HepG2 (cell line): ENCODE data around the gene SKP2. TPM values are rescaled to one million over a fixed set of nuclear protein-coding genes. Genes with fewer than 3 reads are reported as not detected.

Experiments used
- ATAC-seq: fragments of 200-7000 bp; cut with Tn5 transposase; 3 replicates; pipeline ENCODE4 v1.9.1; 2020; ENCODE audit warnings: mild to moderate bottlenecking, moderate library complexity
- BruUV-seq: library from RNA; stranded (reverse); fragments of 400-500 nt; replicated peaks from 2 replicates; lab custom pipeline; 2021; lab: Mats Ljungman, UMichigan
- CTCF ChIA-PET: fragments of 300-600 bp; formaldehyde crosslinking; extraction: SDS; loops from one replicate; lab custom pipeline; 2021; ENCODE audit warnings: low total read pairs, inconsistent platforms, low intra/inter-chr PET ratio; lab: Yijun Ruan, JAX
- POLR2A ChIA-PET: fragments of 350-600 bp; sonication (Branson Sonifier 250); formaldehyde crosslinking; loops from one replicate; lab custom pipeline; 2020; ENCODE audit warnings: antibody characterized with exemption, inconsistent platforms; lab: Yijun Ruan, JAX
- DNase-seq: peaks from one replicate; pipeline ENCODE4 v3.0.0-alpha.2; 2015; ENCODE audit warnings: low spot score
- FAIRE-seq: peaks from 3 replicates; lab custom pipeline; 2011; peaks lifted over from hg19 to GRCh38; lab: Jason Lieb, UNC
- H2AFZ ChIP-seq: one replicate; pipeline ENCODE4 v1.6.1; 2011; ENCODE audit warnings: low read length, inconsistent platforms
- H3K27ac ChIP-seq: fragments of 300-600 bp; 3 replicates; pipeline ENCODE4 v1.8.0; 2011; ENCODE audit warnings: mixed run types, mild to moderate bottlenecking, mixed read lengths, low read length, inconsistent platforms; ENCODE audit not compliant: insufficient read depth; ENCODE audit errors: extremely low read length
- H3K27me3 ChIP-seq, 2 experiments: fragments of 200-600 bp in 1 of 2; 2 replicates in 1 of 2; 3 replicates in 1 of 2; pipeline versions ENCODE4 v1.6.0 to v1.8.0; 2011; ENCODE audit warnings: low read length in 2 of 2, mild to moderate bottlenecking in 2 of 2, moderate library complexity in 2 of 2, inconsistent platforms in 1 of 2; ENCODE audit not compliant: insufficient read depth in 2 of 2, control insufficient read depth in 1 of 2
- H3K36me3 ChIP-seq, 2 experiments: fragments of 200-600 bp in 1 of 2; replicated peaks in 1 of 2; 2 replicates in 1 of 2; 3 replicates in 1 of 2; pipeline versions ENCODE4 v1.5.1 to v1.8.0; 2011; ENCODE audit warnings: low read length in 2 of 2, inconsistent platforms in 1 of 2; ENCODE audit not compliant: insufficient read depth in 2 of 2, control insufficient read depth in 1 of 2
- H3K4me1 ChIP-seq: 2 replicates; pipeline ENCODE4 v1.5.1; 2012; ENCODE audit warnings: low read length, inconsistent platforms; ENCODE audit not compliant: insufficient read depth
- H3K4me2 ChIP-seq: 2 replicates; pipeline ENCODE4 v1.6.0; 2011; ENCODE audit warnings: low read depth, low read length, inconsistent platforms
- H3K4me3 ChIP-seq, 3 experiments: fragments of 200-600 bp in 1 of 3; sonication (generic), shearing (Covaris generic) in 1 of 3; replicated peaks in 1 of 3; 2 replicates each; pipeline ENCODE4 v1.5.1; 2011 to 2016; ENCODE audit warnings: low read length in 3 of 3, inconsistent platforms in 2 of 3, low read depth in 2 of 3, mild to moderate bottlenecking in 2 of 3, control low read depth in 1 of 3, mixed read lengths in 1 of 3; ENCODE audit not compliant: insufficient read depth in 1 of 3
- H3K79me2 ChIP-seq: one replicate; pipeline ENCODE4 v1.6.1; 2011; ENCODE audit warnings: low read length, inconsistent platforms; ENCODE audit not compliant: insufficient read depth
- H3K9ac ChIP-seq: 2 replicates; pipeline ENCODE4 v1.6.0; 2011; ENCODE audit warnings: mild to moderate bottlenecking, low read depth, low read length, inconsistent platforms; ENCODE audit not compliant: insufficient read depth
- H3K9me3 ChIP-seq: 2 replicates; pipeline ENCODE4 v1.5.1; 2012; ENCODE audit warnings: mild to moderate bottlenecking, low read length
- H4K20me1 ChIP-seq: 2 replicates; pipeline ENCODE4 v1.6.0; 2011; ENCODE audit warnings: inconsistent platforms, mild to moderate bottlenecking, low read length, moderate library complexity; ENCODE audit not compliant: insufficient read depth
- ELF3 ChIP-seq: IDR thresholded peaks from 2 replicates; pipeline ENCODE4 v1.6.1; 2016; ENCODE audit warnings: missing genetic modification reagents, missing compliant biosample characterization
- IRF2 ChIP-seq: IDR thresholded peaks from 2 replicates; pipeline ENCODE4 v1.6.1; 2018; ENCODE audit warnings: missing genetic modification reagents, missing compliant biosample characterization
- NFE2L1 ChIP-seq: sonication (generic); formaldehyde crosslinking; IDR thresholded peaks from 2 replicates; pipeline ENCODE4 v1.4.0; 2020; ENCODE audit warnings: missing genetic modification reagents, mild to moderate bottlenecking, borderline replicate concordance
- NFKB2 ChIP-seq: sonication (generic); formaldehyde crosslinking; IDR thresholded peaks from 2 replicates; pipeline ENCODE4 v1.4.0; 2020; ENCODE audit warnings: missing genetic modification reagents, borderline replicate concordance
- REL ChIP-seq: sonication (generic); formaldehyde crosslinking; conservative IDR thresholded peaks from 2 replicates; pipeline ENCODE4 v1.8.0; 2022; ENCODE audit warnings: mild to moderate bottlenecking, missing genetic modification reagents, moderate library complexity
- XBP1 ChIP-seq: sonication (generic); formaldehyde crosslinking; IDR thresholded peaks from 2 replicates; pipeline ENCODE4 v1.5.0; 2020; ENCODE audit warnings: missing genetic modification reagents
- ZFX ChIP-seq: sonication (generic); formaldehyde crosslinking; IDR thresholded peaks from 2 replicates; pipeline ENCODE4 v1.4.0; 2020; ENCODE audit warnings: mild to moderate bottlenecking, low read depth, missing genetic modification reagents, moderate library complexity
- ZNF326 ChIP-seq: sonication (generic); formaldehyde crosslinking; IDR thresholded peaks from 2 replicates; pipeline ENCODE4 v1.4.0; 2020; ENCODE audit warnings: missing genetic modification reagents, borderline replicate concordance
- ZNF329 ChIP-seq: sonication (generic); formaldehyde crosslinking; IDR thresholded peaks from 2 replicates; pipeline ENCODE4 v1.9.0; 2021; ENCODE audit warnings: low read depth, mild to moderate bottlenecking, missing genetic modification reagents
- ZNF792 ChIP-seq: IDR thresholded peaks from 2 replicates; pipeline ENCODE4 v1.6.1; 2016
- WGBS: methylation state at CpG from one replicate; pipeline ENCODE4 v1.1.6; 2017; ENCODE audit warnings: low lambda C conversion rate; 5-methylcytosine and 5-hydroxymethylcytosine counted together
- in situ Hi-C: cut with HindIII; loops from 2 replicates; pipeline ENCODE4 v1.10.0; 2017; ENCODE audit warnings: low pct_unique_long_range_greater_than_20kb; ENCODE audit not compliant: extremely low pct_ligation_motif_present
- intact Hi-C: fragments of 100-400 bp; cut with micrococcal nuclease; formaldehyde crosslinking; loops from one replicate; pipeline ENCODE4 v1.10.0; 2022; ENCODE audit not compliant: unreplicated experiment
- polyA plus RNA-seq, 8 experiments: library from polyadenylated mRNA; depleted of rRNA in 3 of 8; stranded (reverse) in 7 of 8; unstranded in 1 of 8; fragments of >200 nt; fragmentation: Illumina TruSeq in 4 of 8; extraction: Trizol in 4 of 8; gene quantifications; 2 replicates each; pipeline versions ENCODE4 v1.2.1 to v1.2.3, GENCODE V29; 2011 to 2016; ENCODE audit warnings: low read depth in 4 of 8, missing spikeins in 1 of 8, mixed read lengths in 1 of 8; ENCODE audit not compliant: insufficient read depth in 1 of 8
- total RNA-seq, 5 experiments: library from RNA; depleted of rRNA; stranded (reverse); fragments of >200 nt; fragmentation: Illumina TruSeq; extraction: Trizol; gene quantifications; 2 replicates each; pipeline ENCODE4 v1.2.3, GENCODE V29; 2016; ENCODE audit warnings: low read depth in 1 of 5
- TF ChIP-seq, protein P1 (sequence below): sonication (generic); formaldehyde crosslinking; IDR thresholded peaks from 2 replicates; pipeline ENCODE4 v1.5.0; 2020; ENCODE audit warnings: mild to moderate bottlenecking, missing genetic modification reagents
- TF ChIP-seq, protein P2 (sequence below): sonication (generic); formaldehyde crosslinking; IDR thresholded peaks from 2 replicates; pipeline ENCODE4 v1.9.0; 2021; ENCODE audit warnings: missing genetic modification reagents, borderline replicate concordance

Gene SKP2
- total and polyA plus RNA-seq, 2 of the 13 experiments (the other 11 are each of a cell fraction or from before 2014, with no cell fraction given) = 29.6 to 84.1 TPM

DNA sequence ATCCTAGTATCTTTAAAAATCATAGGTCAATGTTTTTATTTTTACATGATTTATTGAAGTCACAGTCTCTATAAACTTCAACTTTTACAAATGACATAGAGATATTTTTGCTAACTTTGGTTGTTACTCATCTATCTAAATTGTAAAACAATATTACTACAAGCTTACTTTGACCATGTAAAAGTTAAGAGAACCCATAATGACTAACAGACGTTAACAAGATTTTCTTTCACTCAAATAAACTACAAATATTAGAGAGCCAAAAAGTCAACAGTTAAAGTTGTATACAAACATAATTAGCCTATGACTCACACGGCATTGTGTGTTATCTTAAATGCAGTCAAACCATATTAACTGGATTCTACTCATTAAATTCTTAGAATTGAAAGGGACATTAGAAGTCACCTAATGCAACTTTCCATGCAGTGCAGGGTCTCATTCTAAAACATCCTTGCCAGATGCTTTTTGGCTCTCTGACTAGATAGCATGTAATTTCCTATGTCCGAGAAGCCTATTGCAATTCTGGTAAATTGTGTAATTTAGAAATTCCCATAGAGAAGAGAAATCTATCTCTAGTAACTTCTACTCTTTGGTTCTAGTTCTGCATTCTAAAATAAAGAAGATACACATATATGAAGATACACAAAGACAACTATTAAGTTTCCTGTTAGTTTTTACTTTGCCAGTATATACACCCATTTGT, 43.0 kb upstream of the SKP2 start:
- no peaks in the 10 kb centered on the region for H3K79me2 ChIP-seq
- H3K27me3 ChIP-seq = no peaks in the 10 kb centered on the region
- in situ Hi-C loops = no loop called here
- ChIA-PET POLR2A (interaction anchor here (1.5 kb wide), 1 partner anchor 133 kb away, joined by 3 read pairs; the partner anchor contains the start of gene NADK2), CTCF (no interaction called here)
- no peak for TF ChIP-seq XBP1 (CRISPR knock-in tag)
- no peak for TF ChIP-seq ZNF329 (CRISPR knock-in tag)
- TF ChIP-seq, protein P1, sequence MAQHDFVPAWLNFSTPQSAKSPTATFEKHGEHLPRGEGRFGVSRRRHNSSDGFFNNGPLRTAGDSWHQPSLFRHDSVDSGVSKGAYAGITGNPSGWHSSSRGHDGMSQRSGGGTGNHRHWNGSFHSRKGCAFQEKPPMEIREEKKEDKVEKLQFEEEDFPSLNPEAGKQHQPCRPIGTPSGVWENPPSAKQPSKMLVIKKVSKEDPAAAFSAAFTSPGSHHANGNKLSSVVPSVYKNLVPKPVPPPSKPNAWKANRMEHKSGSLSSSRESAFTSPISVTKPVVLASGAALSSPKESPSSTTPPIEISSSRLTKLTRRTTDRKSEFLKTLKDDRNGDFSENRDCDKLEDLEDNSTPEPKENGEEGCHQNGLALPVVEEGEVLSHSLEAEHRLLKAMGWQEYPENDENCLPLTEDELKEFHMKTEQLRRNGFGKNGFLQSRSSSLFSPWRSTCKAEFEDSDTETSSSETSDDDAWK (CRISPR knock-in tag) = no peak
- TF ChIP-seq ELF3 (CRISPR knock-in tag) = no peak
- BruUV-seq = no TSS peak
- no peaks in the 10 kb centered on the region for H3K4me1 ChIP-seq
- no peak overlapping the region for H3K4me2 ChIP-seq
- no peak overlapping the region for H3K9ac ChIP-seq
- H3K9me3 ChIP-seq = no peaks in the 10 kb centered on the region
- H3K36me3 ChIP-seq = 0 out of 5 replicates have a peak, but pooled peaks cover 0 to 2% of the 10 kb centered on the region in 2 experiments
- WGBS = 79% methylated on average over 3 of the region's 3 CpGs
- intact Hi-C loops = no loop called here
- FAIRE-seq = no peak
- no peaks in the 10 kb centered on the region for H4K20me1 ChIP-seq
- no peak for ATAC-seq
- no peak overlapping the region for H3K27ac ChIP-seq
- no peak overlapping the region for H3K4me3 ChIP-seq
- DNase-seq = no peak
- no peak overlapping the region for H2AFZ ChIP-seq

DNA sequence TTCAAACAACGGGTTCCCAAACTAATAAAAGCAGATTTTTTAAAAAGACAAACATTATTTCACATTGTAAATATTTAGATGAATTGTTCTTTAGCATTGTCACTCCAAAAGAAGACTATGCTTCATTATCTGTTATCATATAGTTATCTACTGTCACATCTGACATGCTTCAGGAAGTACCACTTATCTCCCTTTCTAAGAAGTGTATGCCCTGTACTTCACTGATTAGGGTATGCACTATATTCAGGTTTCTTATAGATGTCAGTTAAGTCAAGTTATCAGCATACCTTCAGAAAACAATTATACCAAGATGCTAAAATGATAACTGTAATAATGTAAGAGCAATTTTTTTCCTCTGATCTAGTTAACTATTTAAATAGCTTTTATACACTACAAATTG, 40.7 kb upstream of the SKP2 start:
- in situ Hi-C loops (no loop called here), intact Hi-C loops (no loop called here)
- FAIRE-seq (no peak), ATAC-seq (no peak), DNase-seq (no peak)
- Histone ChIP-seq H3K36me3 (0 out of 5 replicates have a peak, but pooled peaks cover 0 to 2% of the 10 kb centered on the region in 2 experiments), H3K4me3 (no peak overlapping the region), H3K27ac (no peak overlapping the region), H3K27me3 (no peaks in the 10 kb centered on the region), H2AFZ (no peak overlapping the region), H3K4me1 (no peaks in the 10 kb centered on the region), H4K20me1 (no peaks in the 10 kb centered on the region), H3K79me2 (no peaks in the 10 kb centered on the region), H3K4me2 (no peak overlapping the region), H3K9me3 (no peaks in the 10 kb centered on the region), H3K9ac (no peak overlapping the region)
- WGBS = 91% methylated on average over 1 of the region's 1 CpG
- BruUV-seq = no TSS peak
- ChIA-PET CTCF (no interaction called here), POLR2A (no interaction called here)
- TF ChIP-seq NFE2L1 (CRISPR knock-in tag) (no peak), NFKB2 (CRISPR knock-in tag) (no peak), ZFX (CRISPR knock-in tag) (no peak), ZNF792 (CRISPR knock-in tag) (no peak), REL (CRISPR knock-in tag) (no peak), ZNF326 (CRISPR knock-in tag) (no peak), IRF2 (CRISPR knock-in tag) (no peak)
- TF ChIP-seq, protein P2, sequence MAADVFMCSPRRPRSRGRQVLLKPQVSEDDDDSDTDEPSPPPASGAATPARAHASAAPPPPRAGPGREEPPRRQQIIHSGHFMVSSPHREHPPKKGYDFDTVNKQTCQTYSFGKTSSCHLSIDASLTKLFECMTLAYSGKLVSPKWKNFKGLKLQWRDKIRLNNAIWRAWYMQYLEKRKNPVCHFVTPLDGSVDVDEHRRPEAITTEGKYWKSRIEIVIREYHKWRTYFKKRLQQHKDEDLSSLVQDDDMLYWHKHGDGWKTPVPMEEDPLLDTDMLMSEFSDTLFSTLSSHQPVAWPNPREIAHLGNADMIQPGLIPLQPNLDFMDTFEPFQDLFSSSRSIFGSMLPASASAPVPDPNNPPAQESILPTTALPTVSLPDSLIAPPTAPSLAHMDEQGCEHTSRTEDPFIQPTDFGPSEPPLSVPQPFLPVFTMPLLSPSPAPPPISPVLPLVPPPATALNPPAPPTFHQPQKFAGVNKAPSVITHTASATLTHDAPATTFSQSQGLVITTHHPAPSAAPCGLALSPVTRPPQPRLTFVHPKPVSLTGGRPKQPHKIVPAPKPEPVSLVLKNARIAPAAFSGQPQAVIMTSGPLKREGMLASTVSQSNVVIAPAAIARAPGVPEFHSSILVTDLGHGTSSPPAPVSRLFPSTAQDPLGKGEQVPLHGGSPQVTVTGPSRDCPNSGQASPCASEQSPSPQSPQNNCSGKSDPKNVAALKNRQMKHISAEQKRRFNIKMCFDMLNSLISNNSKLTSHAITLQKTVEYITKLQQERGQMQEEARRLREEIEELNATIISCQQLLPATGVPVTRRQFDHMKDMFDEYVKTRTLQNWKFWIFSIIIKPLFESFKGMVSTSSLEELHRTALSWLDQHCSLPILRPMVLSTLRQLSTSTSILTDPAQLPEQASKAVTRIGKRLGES (CRISPR knock-in tag) = no peak
